ENCODE data around the gene GLI3. TPM values are rescaled to one million over a fixed set of nuclear protein-coding genes. Genes with fewer than 3 reads are reported as not detected.
"Not testable (repeated sequence)": the region's sequence is repeated elsewhere in the genome, so short reads cannot be mapped to it uniquely, and the experiment has no call there.

The GLI3 gene
- total RNA-seq, 1 experiment from 2014 or later: 10.0 TPM

- no peak for DNase-seq (ENCODE audit: low read depth)
These were observed 24.4 kb downstream of the GLI3 start for GRCh38 chr7:42212541-42213090.

GRCh38 chr7:42211938-42212337, 25.1 kb downstream of the GLI3 start:
- no peak for DNase-seq (ENCODE audit: low read depth)

GRCh38 chr7:42210779-42211178, 26.2 kb downstream of the GLI3 start:
- DNase-seq (ENCODE audit: low read depth): no peak

- DNase-seq (ENCODE audit: low read depth): no peak
These were observed 26.7 kb downstream of the GLI3 start for GRCh38 chr7:42210333-42210732.

- not testable (repeated sequence) for DNase-seq (ENCODE audit: low read depth)
These were observed 27.9 kb downstream of the GLI3 start for GRCh38 chr7:42209085-42209484.

GRCh38 chr7:42208572-42208971, 28.4 kb downstream of the GLI3 start:
- DNase-seq (ENCODE audit: low read depth): no peak

- no peak for DNase-seq (ENCODE audit: low read depth)
These were observed 29.6 kb downstream of the GLI3 start for GRCh38 chr7:42207420-42207819.

GRCh38 chr7:42203336-42203735, 33.7 kb downstream of the GLI3 start:
- no peak for DNase-seq (ENCODE audit: low read depth)

GRCh38 chr7:42202601-42203000, 34.4 kb downstream of the GLI3 start:
- DNase-seq (ENCODE audit: low read depth): no peak

- DNase-seq (ENCODE audit: low read depth): peak; percentile 89
These were observed 37.9 kb downstream of the GLI3 start for GRCh38 chr7:42198974-42199668.

GRCh38 chr7:42198296-42198695, 38.7 kb downstream of the GLI3 start:
- DNase-seq (ENCODE audit: low read depth): peak; percentile 73

- DNase-seq (ENCODE audit: low read depth): peak; percentile 97
These were observed 39.6 kb downstream of the GLI3 start for GRCh38 chr7:42197451-42197850.

GRCh38 chr7:42194238-42194637, 42.8 kb downstream of the GLI3 start:
- DNase-seq (ENCODE audit: low read depth): peak; percentile 22

GRCh38 chr7:42193471-42194129, 43.4 kb downstream of the GLI3 start:
- peak; percentile 31 for DNase-seq (ENCODE audit: low read depth)

GRCh38 chr7:42192851-42193461, 44.1 kb downstream of the GLI3 start:
- DNase-seq (ENCODE audit: low read depth): peak; percentile 87

- DNase-seq (ENCODE audit: low read depth): no peak
These were observed 44.9 kb downstream of the GLI3 start for GRCh38 chr7:42192066-42192465.

- peak; percentile 45 for DNase-seq (ENCODE audit: low read depth)
These were observed 47.5 kb downstream of the GLI3 start for GRCh38 chr7:42189535-42189934.

- DNase-seq (ENCODE audit: low read depth): no peak
These were observed 50.9 kb downstream of the GLI3 start for GRCh38 chr7:42186151-42186550.

- DNase-seq (ENCODE audit: low read depth): no peak
These were observed 51.3 kb downstream of the GLI3 start for GRCh38 chr7:42185726-42186125.

- DNase-seq (ENCODE audit: low read depth): peak; percentile 28
These were observed 53.5 kb downstream of the GLI3 start for GRCh38 chr7:42183547-42183946.

GRCh38 chr7:42181566-42181965, 55.4 kb downstream of the GLI3 start:
- DNase-seq (ENCODE audit: low read depth): peak; percentile 22

- no peak for DNase-seq (ENCODE audit: low read depth)
These were observed 56.2 kb downstream of the GLI3 start for GRCh38 chr7:42180806-42181205.

- DNase-seq (ENCODE audit: low read depth): peak; percentile 27
These were observed 60.3 kb downstream of the GLI3 start for GRCh38 chr7:42176724-42177101.
